PC-3 (cell line): ENCODE measurements around the gene ADIG. TPM values are rescaled to one million over a fixed set of nuclear protein-coding genes. Genes with fewer than 3 reads are reported as not detected.

Source experiments
- ATAC-seq: fragments of 200-7000 bp; cut with Tn5 transposase; 2 replicates; pipeline ENCODE4 v1.9.1; 2020; ENCODE audit warnings: mild to moderate bottlenecking, moderate library complexity
- BruUV-seq: library from RNA; stranded (reverse); fragments of 400-500 nt; replicated peaks from 2 replicates; lab custom pipeline; 2021; lab: Mats Ljungman, UMichigan
- CTCF ChIA-PET: fragments of 300-600 bp; sonication (Branson Sonifier 250); formaldehyde crosslinking; loops from one replicate; lab custom pipeline; 2022; ENCODE audit warnings: antibody characterized with exemption; lab: Charles Lee
- POLR2A ChIA-PET: fragments of 300-600 bp; sonication (Branson Sonifier 250); formaldehyde crosslinking; loops from one replicate; lab custom pipeline; 2022; ENCODE audit warnings: antibody characterized with exemption; ENCODE audit not compliant: unreplicated experiment; lab: Charles Lee
- DNase-seq: peaks from one replicate; pipeline ENCODE4 v3.0.0-alpha.2; 2015
- H2AFZ ChIP-seq: fragments of 300-600 bp; sonication (generic); 2 replicates; pipeline ENCODE4 v1.6.0; 2016; ENCODE audit warnings: antibody characterized with exemption, low read length
- H3F3A ChIP-seq: fragments of 300-600 bp; sonication (generic); one replicate; pipeline ENCODE4 v1.6.0; 2017; ENCODE audit warnings: antibody characterized with exemption, low read length, control low read depth, mild to moderate bottlenecking; ENCODE audit not compliant: unreplicated experiment
- H3K27ac ChIP-seq: fragments of 300-600 bp; sonication (generic); 2 replicates; pipeline ENCODE4 v1.5.1; 2016; ENCODE audit warnings: mild to moderate bottlenecking, low read length
- H3K27me3 ChIP-seq: fragments of 300-600 bp; sonication (generic); 2 replicates; pipeline ENCODE4 v1.6.1; 2016; ENCODE audit warnings: low read length, mixed read lengths
- H3K36me3 ChIP-seq: fragments of 300-600 bp; sonication (generic); 2 replicates; pipeline ENCODE4 v1.6.1; 2016; ENCODE audit warnings: low read depth, mixed run types, low read length, mixed read lengths
- H3K4me1 ChIP-seq: fragments of 300-600 bp; sonication (generic); 2 replicates; pipeline ENCODE4 v1.5.1; 2016; ENCODE audit warnings: low read length; ENCODE audit not compliant: insufficient read depth
- H3K4me2 ChIP-seq: fragments of 300-600 bp; sonication (generic); 2 replicates; pipeline ENCODE4 v1.6.0; 2016; ENCODE audit warnings: low read length
- H3K4me3 ChIP-seq: fragments of 300-600 bp; sonication (generic); 2 replicates; pipeline ENCODE4 v1.5.1; 2016; ENCODE audit warnings: mild to moderate bottlenecking, low read length, mixed read lengths
- H3K79me2 ChIP-seq: fragments of 300-600 bp; sonication (generic); 2 replicates; pipeline ENCODE4 v1.6.1; 2017; ENCODE audit warnings: low read length, mixed read lengths
- H3K9ac ChIP-seq: fragments of 300-600 bp; sonication (generic); 2 replicates; pipeline ENCODE4 v1.6.0; 2016; ENCODE audit warnings: mild to moderate bottlenecking, low read length
- H3K9me2 ChIP-seq: fragments of 300-600 bp; sonication (generic); replicated peaks from 2 replicates; pipeline ENCODE4 v1.6.1; 2016; ENCODE audit warnings: mixed run types, low read length, mixed read lengths
- H3K9me3 ChIP-seq: fragments of 300-600 bp; sonication (generic); 2 replicates; pipeline ENCODE4 v1.6.1; 2016; ENCODE audit warnings: low read length, mixed read lengths
- H4K20me1 ChIP-seq: fragments of 300-600 bp; sonication (generic); 2 replicates; pipeline ENCODE4 v1.6.1; 2016; ENCODE audit warnings: low read length, mixed read lengths
- EZH2 ChIP-seq: fragments of 300-600 bp; sonication (generic); IDR thresholded peaks from one replicate; pipeline ENCODE4 v1.6.1; 2017; ENCODE audit warnings: antibody characterized with exemption, mild to moderate bottlenecking, low read length; ENCODE audit not compliant: unreplicated experiment
- EZH2phosphoT487 ChIP-seq: fragments of 300-600 bp; sonication (generic); IDR thresholded peaks from 2 replicates; pipeline ENCODE4 v1.6.1; 2018; ENCODE audit warnings: mild to moderate bottlenecking, antibody characterized with exemption, low read length, borderline replicate concordance
- intact Hi-C: fragments of 100-400 bp; cut with micrococcal nuclease; formaldehyde crosslinking; loops from 2 replicates; pipeline ENCODE4 v1.9.0; 2023
- total RNA-seq: library from RNA; depleted of rRNA; stranded (reverse); fragments of >200 nt; gene quantifications from 2 replicates; pipeline ENCODE4 v1.2.3, GENCODE V29; 2014
- TF ChIP-seq, protein P1 (sequence below): fragments of 300-600 bp; sonication (generic); conservative IDR thresholded peaks from 2 replicates; pipeline ENCODE4 v1.5.1; 2017; ENCODE audit warnings: antibody characterized with exemption, low read depth, mild to moderate bottlenecking, low read length

ADIG gene
- total RNA-seq, 1 experiment from 2014 or later, result not detected

DNA sequence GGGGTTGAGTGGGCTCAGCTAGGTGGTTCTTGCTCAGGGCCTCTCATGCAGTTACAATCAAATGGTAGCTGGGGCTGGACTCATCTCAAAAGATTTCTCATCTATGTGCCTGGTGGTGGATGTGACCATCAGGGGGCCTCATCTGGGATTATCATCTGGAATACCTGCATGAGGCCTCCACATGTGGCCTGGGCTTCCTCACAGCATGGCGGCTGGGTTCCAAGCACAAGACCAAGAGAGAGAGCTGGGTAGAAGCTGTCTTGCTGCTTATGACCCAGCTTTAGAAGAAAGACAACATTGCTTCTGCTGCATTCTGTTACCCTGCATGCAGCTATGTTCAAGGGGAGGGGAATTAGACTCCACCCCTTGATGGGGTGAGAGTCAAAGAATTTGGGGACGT, 43.1 kb downstream of the ADIG start:
- intact Hi-C loops, result no loop called here
- no peaks in the 10 kb centered on the region for H4K20me1 ChIP-seq
- H3K9me3 ChIP-seq, result no peaks in the 10 kb centered on the region
- no peaks in the 10 kb centered on the region for H3F3A ChIP-seq
- no peak overlapping the region for H3K9ac ChIP-seq
- H3K4me1 ChIP-seq, result no peaks in the 10 kb centered on the region
- no TSS peak for BruUV-seq
- no peaks in the 10 kb centered on the region for H3K9me2 ChIP-seq
- H2AFZ ChIP-seq, result no peak overlapping the region
- H3K4me2 ChIP-seq, result no peak overlapping the region
- DNase-seq (no peak), ATAC-seq (no peak)
- no peaks in the 10 kb centered on the region for H3K36me3 ChIP-seq
- ChIA-PET POLR2A (no interaction called here), CTCF (no interaction called here)
- no peak overlapping the region for H3K4me3 ChIP-seq
- H3K27ac ChIP-seq, result no peak overlapping the region
- H3K27me3 ChIP-seq, result no peaks in the 10 kb centered on the region
- no peaks in the 10 kb centered on the region for H3K79me2 ChIP-seq
- TF ChIP-seq EZH2 (no peak), EZH2phosphoT487 (no peak)
- TF ChIP-seq, protein P1, sequence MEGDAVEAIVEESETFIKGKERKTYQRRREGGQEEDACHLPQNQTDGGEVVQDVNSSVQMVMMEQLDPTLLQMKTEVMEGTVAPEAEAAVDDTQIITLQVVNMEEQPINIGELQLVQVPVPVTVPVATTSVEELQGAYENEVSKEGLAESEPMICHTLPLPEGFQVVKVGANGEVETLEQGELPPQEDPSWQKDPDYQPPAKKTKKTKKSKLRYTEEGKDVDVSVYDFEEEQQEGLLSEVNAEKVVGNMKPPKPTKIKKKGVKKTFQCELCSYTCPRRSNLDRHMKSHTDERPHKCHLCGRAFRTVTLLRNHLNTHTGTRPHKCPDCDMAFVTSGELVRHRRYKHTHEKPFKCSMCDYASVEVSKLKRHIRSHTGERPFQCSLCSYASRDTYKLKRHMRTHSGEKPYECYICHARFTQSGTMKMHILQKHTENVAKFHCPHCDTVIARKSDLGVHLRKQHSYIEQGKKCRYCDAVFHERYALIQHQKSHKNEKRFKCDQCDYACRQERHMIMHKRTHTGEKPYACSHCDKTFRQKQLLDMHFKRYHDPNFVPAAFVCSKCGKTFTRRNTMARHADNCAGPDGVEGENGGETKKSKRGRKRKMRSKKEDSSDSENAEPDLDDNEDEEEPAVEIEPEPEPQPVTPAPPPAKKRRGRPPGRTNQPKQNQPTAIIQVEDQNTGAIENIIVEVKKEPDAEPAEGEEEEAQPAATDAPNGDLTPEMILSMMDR, result no peak

DNA sequence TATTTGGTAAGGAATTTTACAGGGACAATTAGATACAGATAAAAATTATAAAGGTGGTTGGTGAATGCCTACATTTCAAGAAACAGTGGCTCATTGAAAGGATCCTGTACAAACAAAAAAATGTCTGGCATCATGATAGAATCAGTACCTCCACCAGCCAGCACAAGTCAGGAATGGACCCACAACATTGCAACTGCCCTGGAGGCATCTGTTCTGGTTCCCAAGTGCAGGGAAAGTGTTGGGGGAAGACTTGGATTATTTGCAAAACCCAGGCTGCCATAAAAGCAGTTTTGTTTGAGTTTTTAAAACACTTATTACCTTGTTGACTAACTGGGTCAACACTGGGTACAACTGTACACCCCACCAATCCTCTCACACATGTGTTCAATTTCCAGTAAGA, 44.9 kb downstream of the ADIG start:
- H3K9me2 ChIP-seq, result no peaks in the 10 kb centered on the region
- no peak overlapping the region for H3K4me3 ChIP-seq
- ATAC-seq (no peak), DNase-seq (no peak)
- H3K36me3 ChIP-seq, result no peaks in the 10 kb centered on the region
- no peaks in the 10 kb centered on the region for H4K20me1 ChIP-seq
- H3K79me2 ChIP-seq, result no peaks in the 10 kb centered on the region
- no peaks in the 10 kb centered on the region for H3K27me3 ChIP-seq
- H3K27ac ChIP-seq, result no peak overlapping the region
- H3K4me2 ChIP-seq, result no peak overlapping the region
- ChIA-PET POLR2A (no interaction called here), CTCF (no interaction called here)
- BruUV-seq, result no TSS peak
- H3F3A ChIP-seq, result no peaks in the 10 kb centered on the region
- no peak overlapping the region for H3K9ac ChIP-seq
- no peaks in the 10 kb centered on the region for H3K4me1 ChIP-seq
- intact Hi-C loops, result no loop called here
- TF ChIP-seq, protein P1, result no peak
- no peak for TF ChIP-seq EZH2
- TF ChIP-seq EZH2phosphoT487, result no peak
- no peak overlapping the region for H2AFZ ChIP-seq
- no peaks in the 10 kb centered on the region for H3K9me3 ChIP-seq

DNA sequence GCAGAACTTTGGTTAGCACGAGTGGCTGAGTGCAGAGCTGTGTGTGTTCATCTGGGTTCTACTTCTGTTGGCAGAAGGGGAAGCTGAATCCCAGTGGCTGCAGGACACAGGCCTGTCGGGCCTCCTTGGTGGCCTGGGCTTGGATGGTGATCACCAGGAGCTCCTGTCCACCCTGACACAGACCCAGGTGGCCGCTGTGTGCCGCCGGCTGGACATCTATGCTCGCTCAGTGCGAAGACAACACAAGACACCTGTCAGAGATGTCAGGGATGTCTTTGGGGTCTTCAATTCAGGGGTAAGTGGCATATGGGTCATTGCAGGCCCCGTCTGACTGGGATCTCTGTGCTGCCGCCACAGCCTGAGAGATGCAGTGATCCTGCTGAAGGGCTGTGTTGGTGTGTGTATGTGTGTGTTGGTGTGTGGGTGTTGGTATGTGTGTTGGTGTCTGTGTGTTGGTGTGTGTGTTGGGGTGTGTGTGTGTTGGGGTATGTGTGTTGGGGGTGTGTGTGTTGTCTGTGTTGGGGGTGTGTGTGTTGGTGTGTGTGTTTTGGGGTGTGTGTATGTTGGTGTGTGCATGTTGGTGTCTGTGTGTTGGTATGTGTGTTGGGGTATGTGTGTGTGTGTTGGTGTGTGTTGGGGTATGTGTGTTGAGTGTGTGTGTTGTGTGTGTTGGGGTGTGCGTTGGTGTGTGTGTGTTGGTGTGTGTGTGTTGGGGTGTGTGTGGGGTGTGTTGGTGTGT, 46.1 kb downstream of the ADIG start:
- POLR2A ChIA-PET, result no interaction called here
- intact Hi-C loops, result no loop called here
- CTCF ChIA-PET, result no interaction called here

More for the DNA sequence above, 46.1 kb downstream of the ADIG start:
- Histone ChIP-seq H3F3A (no peaks in the 10 kb centered on the region), H3K9me2 (no peaks in the 10 kb centered on the region), H3K36me3 (no peaks in the 10 kb centered on the region), H3K79me2 (no peaks in the 10 kb centered on the region), H2AFZ (no peak overlapping the region), H4K20me1 (no peaks in the 10 kb centered on the region), H3K4me2 (no peak overlapping the region), H3K27ac (no peak overlapping the region), H3K4me1 (no peaks in the 10 kb centered on the region), H3K9me3 (no peaks in the 10 kb centered on the region), H3K27me3 (no peaks in the 10 kb centered on the region), H3K4me3 (no peak overlapping the region), H3K9ac (no peak overlapping the region)
- DNase-seq (no peak), ATAC-seq (no peak)
- TF ChIP-seq EZH2, result no peak
- TF ChIP-seq, protein P1, result no peak
- TF ChIP-seq EZH2phosphoT487, result no peak
- no TSS peak for BruUV-seq
